GM12864 (cell line): ENCODE data around the gene MICAL3.

ENCODE experiments used
- DNase-seq: peaks from one replicate; pipeline ENCODE4 v3.0.0-alpha.2; 2011; ENCODE audit warnings: low read depth
- H3K4me3 ChIP-seq: 2 replicates; pipeline ENCODE4 v1.5.1; 2011; ENCODE audit warnings: mild to moderate bottlenecking, low read depth, low read length, control low read depth
- CTCF ChIP-seq: IDR thresholded peaks from 2 replicates; pipeline ENCODE4 v1.5.1; 2011; ENCODE audit warnings: low read depth, mild to moderate bottlenecking, moderate library complexity, low read length, control low read depth, inconsistent platforms; ENCODE audit errors: missing control alignments

Gene MICAL3

GRCh38 chr22:17965538-17966402 lies 58.6 kb downstream of the MICAL3 start:
- TF ChIP-seq CTCF: no peak
- DNase-seq: no peak
- H3K4me3 ChIP-seq: no peak overlapping the region

- DNase-seq: peak; percentile 55
- no peak for TF ChIP-seq CTCF
- H3K4me3 ChIP-seq: peak overlapping the region; percentile 11
Measured at GRCh38 chr22:17964643-17965042, 59.7 kb downstream of the MICAL3 start.

DNA sequence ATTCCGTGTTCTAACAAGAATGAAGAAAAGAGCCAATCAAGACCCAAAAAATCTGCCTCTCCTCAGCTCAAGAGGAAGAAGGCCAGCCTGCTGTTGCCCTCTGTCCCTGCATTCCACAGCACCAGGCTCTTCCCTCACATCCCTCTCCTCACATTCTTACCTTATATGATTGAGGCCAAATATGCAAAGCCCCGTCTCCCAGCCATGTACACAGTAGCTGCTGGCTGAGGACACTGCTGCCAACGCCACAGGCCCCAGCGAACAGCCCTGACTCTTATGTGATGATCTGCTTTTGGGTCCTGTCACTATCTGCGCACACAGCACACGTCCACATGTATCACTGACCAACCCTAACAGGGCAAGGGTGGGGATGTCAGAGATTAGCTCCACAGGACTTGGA lies 60.2 kb downstream of the MICAL3 start:
- DNase-seq: no peak
- H3K4me3 ChIP-seq: no peak overlapping the region
- TF ChIP-seq CTCF: no peak

GRCh38 chr22:17963015-17963414 lies 61.3 kb downstream of the MICAL3 start:
- H3K4me3 ChIP-seq: no peak overlapping the region
- TF ChIP-seq CTCF: no peak
- no peak for DNase-seq

GRCh38 chr22:17962168-17962567 lies 62.2 kb downstream of the MICAL3 start:
- H3K4me3 ChIP-seq: no peak overlapping the region
- DNase-seq: no peak
- no peak for TF ChIP-seq CTCF

DNA sequence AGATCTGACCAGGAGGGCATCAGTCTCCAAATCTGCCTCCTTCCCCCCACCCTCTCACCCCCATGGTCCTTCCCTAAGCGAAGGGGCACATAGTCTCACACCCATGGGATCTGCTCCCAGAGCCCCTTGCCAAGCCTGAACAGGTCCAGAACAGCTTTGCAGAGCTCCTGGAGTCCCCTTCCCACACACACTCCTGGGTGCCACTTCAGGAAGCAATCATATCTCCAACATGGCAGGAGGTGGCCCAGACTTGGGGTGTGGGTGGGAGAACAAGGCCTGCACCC lies 63.0 kb downstream of the MICAL3 start:
- no peak for DNase-seq
- TF ChIP-seq CTCF: no peak
- no peak overlapping the region for H3K4me3 ChIP-seq
